NCI-H446 (cell line): ENCODE measurements around the gene KIF22.
A peak's percentile ranks its signal among the peaks of the same experiment; 100 is the strongest.
"Not testable (repeated sequence)": the region's sequence is repeated elsewhere in the genome, so short reads cannot be mapped to it uniquely, and the experiment has no call there.

Experiments used
- DNase-seq, 2 experiments: peaks; one replicate each; lab custom pipeline; 2025; lab: John Stamatoyannopoulos, UW

KIF22 gene

GRCh38 chr16:29815032-29815721 lies 24.6 kb downstream of the KIF22 start:
- peak in 1 of 2 experiments; percentile 50 for DNase-seq

DNA sequence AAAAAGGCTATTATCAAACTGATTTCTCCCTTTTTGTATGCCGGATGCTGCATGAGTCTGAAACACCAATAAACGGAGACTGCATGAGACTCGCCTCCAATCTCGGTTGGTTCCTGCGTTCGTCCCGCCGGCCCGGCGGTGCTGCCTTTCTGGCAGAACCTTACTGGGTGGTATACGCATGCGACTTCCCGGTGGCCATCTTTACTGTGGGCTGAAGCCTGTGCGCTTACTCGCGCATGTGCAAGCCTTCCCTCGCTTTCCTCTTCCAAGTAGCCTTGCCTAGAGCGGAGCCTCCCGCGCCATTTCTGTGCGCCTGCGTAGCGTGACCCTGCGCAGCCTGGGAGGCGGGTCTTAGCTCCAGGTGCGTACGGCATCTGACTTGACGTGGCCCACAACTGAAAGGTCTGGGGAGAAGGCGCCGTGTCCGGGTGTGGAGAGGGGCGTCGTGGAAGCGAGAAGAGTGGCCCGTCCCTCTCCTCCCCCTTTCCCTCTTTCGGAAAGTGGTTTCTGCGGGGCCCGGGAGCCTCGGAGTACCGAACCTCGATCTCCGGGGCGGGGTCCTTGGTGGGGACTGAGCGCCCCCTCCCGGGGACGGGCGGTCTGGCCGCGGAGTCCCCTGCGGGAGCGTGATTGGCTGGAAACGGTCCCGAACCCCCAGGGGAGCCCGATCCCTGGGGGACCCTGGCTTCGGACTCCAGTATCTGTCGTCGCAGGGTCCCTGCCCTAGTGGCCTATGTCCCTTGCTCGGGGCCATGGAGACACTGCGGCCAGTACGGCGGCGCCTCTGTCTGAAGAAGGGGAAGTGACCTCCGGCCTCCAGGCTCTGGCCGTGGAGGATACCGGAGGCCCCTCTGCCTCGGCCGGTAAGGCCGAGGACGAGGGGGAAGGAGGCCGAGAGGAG lies 25.5 kb downstream of the KIF22 start, which contains the start of gene PAGR1:
PAGR1 (plus strand) TSS at position 360 of the 901 bp plus-strand sequence; CDS start at position 734, 374 bp downstream.
- DNase-seq, result peak; percentile 96 to 99

DNA sequence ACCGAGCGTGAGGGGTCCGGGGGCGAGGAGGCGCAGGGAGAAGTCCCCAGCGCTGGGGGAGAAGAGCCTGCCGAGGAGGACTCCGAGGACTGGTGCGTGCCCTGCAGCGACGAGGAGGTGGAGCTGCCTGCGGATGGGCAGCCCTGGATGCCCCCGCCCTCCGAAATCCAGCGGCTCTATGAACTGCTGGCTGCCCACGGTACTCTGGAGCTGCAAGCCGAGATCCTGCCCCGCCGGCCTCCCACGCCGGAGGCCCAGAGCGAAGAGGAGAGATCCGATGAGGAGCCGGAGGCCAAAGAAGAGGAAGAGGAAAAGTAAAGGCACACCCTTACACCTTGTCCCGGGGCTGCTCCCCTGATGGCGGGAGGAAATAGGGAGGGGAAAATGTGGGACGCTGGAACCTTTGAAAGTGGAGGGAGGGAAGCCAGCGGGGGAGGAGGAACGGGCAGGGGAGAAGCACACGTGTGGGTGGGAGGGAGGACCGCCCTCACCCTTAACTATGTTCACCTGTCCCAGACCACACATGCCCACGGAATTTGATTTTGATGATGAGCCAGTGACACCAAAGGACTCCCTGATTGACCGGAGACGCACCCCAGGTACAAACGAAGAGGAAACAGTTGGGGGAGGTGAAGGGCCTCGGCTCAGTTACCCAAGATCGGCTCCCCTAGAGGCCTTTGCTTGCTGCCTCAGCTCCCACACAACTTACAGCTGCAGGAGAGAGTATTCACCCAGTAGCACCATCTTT lies 26.3 kb downstream of the KIF22 start:
- peak in 1 of 2 experiments; percentile 58 for DNase-seq

DNA sequence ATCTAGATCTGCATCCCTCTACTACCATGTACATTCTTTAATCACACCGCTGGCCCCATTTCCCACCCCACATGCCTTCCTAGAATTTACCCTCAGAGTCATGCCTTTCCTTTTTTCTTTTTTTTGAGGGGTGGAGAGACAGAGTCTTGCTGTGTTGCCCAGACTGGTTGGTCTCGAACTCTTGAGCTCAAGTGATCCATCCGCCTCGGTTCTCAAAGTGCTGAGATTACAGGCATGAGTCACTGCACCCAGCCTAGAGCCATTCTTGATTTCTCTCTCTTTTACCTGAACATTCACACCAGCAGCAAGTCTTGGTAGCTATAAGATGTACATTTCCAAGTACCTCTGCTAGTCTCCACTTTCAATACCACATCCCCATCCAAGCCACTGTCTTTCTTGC lies 27.5 kb downstream of the KIF22 start:
- DNase-seq, result no peak

DNA sequence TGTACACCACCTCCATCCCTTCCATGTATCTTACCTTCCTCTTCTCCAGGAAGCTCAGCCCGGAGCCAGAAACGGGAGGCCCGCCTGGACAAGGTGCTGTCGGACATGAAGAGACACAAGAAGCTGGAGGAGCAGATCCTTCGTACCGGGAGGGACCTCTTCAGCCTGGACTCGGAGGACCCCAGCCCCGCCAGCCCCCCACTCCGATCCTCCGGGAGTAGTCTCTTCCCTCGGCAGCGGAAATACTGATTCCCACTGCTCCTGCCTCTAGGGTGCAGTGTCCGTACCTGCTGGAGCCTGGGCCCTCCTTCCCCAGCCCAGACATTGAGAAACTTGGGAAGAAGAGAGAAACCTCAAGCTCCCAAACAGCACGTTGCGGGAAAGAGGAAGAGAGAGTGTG lies 29.0 kb downstream of the KIF22 start:
- no peak for DNase-seq

DNA sequence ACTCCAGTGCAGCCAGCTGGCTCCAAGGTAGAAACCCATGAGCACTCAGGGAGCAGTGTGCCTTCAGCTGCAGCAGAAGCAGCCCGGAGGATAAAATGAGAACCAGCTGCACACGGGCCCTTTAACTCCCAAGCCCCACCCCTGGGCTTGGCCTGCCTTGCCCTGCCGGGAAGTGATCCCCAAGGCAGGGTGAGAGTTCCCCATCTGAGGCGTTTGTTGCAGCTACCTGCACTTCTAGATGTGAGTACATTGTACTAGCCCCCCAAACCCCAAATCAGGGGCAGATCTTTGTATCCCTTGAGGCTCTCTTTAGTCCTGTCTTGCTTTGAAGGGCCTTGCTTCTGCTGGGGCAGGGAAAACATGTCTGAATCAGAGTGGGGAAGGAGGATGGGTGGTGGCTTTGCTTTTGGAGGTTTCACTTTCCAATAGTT lies 29.7 kb downstream of the KIF22 start, which contains the start of gene MVP:
MVP (plus strand) TSS at position 192 of the 431 bp plus-strand sequence. CDS start 10,088 bp downstream, outside the sequence.
- DNase-seq, result peak; percentile 38 to 67

DNA sequence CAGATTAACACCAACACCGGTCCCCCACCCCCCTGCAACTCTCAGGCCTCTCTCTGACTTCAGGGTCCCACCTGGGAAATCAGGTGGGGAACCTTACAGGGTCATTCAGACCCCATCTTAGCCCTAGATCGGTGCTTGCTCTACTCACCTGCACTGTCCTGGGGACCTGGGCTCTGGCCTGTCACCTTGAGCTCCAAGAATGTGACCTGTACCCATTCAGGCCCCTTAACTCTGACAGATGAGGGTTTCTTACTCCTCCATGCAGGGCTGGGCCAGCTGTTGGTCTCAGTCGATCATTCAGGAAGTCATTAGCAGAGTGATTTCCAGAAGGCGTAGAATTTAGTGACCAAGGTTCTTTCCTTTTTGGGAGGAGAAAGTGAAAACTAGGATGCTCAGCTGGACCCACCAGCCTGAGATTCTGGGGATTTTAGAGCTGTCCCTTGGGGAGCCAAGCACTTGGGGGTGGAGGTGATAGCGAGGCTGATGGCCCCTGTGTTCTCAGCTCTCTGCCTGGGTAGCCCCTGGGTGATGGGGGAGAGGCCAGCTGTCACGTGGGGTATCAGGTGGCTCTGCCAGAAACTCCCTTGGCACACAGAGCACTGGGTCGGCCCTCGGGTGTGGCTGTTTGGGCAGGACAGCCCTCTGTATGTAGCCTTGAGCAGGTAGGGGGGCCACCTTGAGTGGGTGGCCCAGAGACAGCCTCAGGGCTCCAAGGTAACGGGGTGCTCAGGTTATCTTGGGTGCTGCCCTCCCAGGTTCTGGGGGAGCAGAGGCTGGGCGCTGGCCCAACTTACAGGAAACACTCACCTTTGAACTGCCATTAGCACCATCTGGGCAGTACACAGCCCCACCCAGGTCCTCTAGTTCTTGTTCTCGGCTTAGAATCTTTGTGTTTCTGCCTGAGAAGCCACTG lies 30.4 kb downstream of the KIF22 start:
- DNase-seq, result peak in 1 of 2 experiments; percentile 55

- DNase-seq, result no peak
Observed at GRCh38 chr16:29821643-29822115, 31.1 kb downstream of the KIF22 start.

GRCh38 chr16:29824589-29825144 lies 34.1 kb downstream of the KIF22 start:
- DNase-seq, result peak in 1 of 2 experiments; percentile 32

DNA sequence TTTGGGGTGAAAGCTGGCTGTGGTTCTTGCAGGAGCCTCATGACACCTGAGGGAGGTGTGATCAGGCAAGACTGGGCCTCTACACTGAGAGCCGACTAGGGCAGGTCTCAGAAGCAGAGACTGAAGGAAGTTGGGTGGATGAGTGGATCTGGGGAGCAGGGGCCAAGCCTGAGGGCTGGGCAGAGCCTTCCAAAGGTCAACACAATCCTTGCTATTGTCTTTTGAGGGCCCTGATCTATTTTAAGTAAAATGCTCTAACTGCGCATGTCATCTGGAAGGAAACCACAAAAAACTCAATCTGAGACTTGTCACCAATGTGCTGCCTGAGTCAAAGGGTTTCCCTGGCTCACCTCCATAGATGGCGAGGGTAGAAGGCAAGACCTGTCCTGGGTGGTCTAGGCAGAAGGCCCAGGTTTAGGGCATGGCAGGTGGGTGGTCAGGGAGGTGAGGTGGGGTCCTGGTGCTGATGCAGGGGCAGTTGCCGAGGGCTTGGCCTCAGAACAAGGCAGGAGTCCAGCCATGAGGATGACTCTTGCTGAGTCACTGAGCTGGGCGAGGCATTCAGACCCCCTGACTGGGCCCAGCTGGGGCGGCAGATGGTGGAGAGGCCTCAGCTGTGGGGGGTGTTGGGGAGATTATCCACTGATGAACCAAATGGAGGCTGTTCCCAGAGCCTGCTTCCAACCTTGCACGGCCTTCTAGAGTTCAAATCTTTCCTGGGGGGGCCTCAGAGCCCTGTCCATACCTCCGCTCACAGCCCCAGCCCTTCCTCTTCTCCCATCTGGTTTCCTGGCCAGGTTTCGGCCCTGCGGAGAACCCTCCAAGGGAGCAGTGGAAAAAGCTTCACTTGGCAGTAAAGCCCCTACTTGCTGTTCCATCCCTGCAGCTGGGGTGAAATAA lies 34.8 kb downstream of the KIF22 start:
- DNase-seq, result peak; percentile 81 to 96

DNA sequence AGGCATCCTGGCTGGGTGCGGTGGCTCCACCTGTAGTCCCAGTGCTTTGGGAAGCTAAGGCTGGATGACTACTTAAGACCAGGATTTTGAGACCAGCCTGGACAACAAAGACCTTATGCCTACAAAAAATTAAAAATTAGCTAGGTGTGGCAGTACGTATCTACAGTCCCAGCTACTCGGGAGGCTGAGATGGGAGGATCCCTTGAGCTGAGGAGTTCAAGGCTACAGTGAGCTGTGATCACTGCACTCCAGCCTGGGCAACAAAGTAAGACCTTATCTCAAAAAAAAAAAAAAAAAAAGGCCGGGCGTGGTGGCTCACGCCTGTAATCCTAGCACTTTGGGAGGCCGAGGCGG lies 35.8 kb downstream of the KIF22 start:
- DNase-seq, result no peak

- DNase-seq, result no peak
Observed at GRCh38 chr16:29830774-29831173, 40.2 kb downstream of the KIF22 start.

DNA sequence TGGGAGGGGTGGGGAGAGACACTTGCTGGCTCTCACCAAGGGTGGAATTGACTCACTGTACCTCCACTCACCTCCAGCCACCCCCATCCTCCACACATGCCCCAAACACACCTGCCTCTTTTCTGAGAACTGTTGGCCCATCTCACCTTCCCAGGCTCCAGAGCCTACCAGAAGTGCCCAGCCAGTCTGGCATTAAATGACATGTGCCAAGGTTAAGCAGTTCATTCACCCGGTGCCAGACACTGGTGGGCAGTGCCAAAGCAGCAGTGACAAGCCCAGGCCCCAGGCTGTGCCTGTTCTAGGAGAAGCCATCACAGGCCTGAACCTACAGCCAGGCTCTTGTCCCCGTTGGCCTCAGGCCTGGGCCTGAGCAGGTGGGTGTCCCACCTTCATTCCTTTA lies 40.9 kb downstream of the KIF22 start:
- DNase-seq, result no peak

DNA sequence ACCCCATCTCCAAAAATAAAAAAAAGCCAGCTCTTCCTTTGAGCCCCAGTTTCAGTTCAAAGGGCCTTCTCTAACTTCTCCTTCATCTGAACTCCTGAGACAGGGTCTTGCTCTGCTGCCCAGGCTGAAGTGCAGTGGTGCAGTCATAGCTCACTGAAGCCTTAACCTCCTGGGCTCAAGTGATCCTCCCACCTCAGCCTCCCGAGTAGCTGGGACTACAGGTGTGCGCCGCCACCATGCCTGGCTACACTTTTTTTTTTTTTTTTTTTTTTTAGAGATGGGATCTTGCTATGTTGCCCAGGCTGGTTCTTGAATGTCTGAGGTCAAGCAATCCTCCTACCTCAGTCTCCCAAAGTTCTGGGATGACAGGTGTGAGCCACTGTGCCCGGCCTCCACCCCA lies 42.7 kb downstream of the KIF22 start:
- DNase-seq, result not testable (repeated sequence)

DNA sequence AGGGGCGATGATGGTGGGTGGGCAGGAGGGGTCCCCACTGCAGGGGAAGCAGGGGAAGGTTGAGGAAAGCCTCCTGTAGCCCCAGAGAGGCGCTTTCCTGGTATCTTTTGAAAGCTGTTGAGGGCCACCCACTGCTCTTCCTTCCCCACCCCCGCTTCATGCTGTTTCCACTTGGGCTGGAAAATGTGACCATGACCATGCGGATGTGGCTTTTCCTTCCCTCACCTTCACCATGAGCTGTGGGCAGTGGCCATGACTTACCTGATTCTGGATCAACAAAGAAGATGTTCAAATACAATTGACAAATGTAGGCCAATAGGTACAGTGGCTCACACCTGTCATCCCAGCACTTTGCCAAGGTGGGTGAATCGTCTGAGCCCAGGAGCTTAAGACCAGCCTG lies 43.5 kb downstream of the KIF22 start:
- no peak for DNase-seq

GRCh38 chr16:29835926-29836325 lies 45.4 kb downstream of the KIF22 start:
- no peak for DNase-seq

- no peak for DNase-seq
Observed at GRCh38 chr16:29836623-29837022, 46.1 kb downstream of the KIF22 start.

DNA sequence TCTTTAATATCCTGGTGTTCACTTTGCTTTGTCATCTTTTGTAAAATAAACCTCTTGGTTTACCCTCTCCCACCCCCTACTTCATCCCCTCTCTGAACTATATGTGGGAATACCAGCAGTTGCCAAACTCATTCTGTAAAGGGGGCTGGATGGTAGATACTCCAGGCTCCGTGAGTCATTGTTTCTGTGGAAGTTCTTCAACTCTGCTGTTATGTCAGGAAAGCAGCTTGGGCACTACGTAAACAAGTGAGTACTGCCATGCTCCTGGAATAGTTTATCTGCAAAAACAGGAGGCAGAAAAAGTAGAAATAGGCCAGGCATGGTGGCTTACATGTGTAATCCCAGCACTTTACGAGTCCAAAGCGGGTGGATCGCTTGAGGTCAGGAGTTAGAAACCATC lies 47.3 kb downstream of the KIF22 start:
- no peak for DNase-seq

DNA sequence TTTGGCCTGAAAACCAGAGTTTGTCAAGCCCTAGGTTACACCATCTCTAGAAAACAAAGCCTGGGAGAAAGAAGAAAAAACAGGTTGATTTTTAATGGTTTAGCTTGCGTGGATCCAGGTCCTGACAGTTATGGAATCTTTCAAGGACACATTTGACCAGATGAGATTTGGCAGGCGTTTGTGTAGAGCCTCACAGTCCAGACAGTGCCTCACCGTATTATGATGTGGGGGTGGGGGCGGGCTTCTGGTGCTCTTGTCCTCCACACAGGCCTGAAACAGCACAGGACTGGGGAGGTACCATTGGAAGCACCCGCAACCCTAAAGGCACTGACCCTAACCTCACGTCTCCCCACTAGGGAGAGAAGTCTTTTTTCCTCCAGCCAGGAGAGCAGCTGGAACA lies 49.3 kb downstream of the KIF22 start:
- no peak for DNase-seq

DNA sequence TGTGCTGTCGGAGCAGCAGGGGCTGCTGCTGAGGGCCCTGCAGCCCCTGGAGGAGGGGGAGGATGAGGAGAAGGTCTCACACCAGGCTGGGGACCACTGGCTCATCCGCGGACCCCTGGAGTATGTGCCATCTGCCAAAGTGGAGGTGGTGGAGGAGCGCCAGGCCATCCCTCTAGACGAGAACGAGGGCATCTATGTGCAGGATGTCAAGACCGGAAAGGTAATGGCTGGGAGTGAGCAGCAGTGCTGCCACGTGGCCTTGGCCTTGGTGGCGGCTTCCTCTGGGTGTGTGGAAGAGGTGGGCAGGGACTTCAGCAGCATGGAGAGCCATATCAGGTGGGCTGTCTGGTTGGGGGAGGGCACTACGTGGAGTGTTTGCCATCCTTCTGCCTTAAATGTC lies 49.7 kb downstream of the KIF22 start:
- no peak for DNase-seq
